GM10266 (cell line): ENCODE data around the gene CARMIL1.

Source experiments
- DNase-seq: peaks from one replicate; pipeline ENCODE4 v3.0.0; 2012; ENCODE audit errors: extremely low spot score
- TF ChIP-seq, protein P1 (sequence below): IDR thresholded peaks from 2 replicates; pipeline ENCODE4 v1.5.1; 2012; ENCODE audit warnings: mild to moderate bottlenecking, low read depth; ENCODE audit not compliant: control insufficient read depth, insufficient read depth; ENCODE audit errors: missing control alignments

The CARMIL1 gene

DNA sequence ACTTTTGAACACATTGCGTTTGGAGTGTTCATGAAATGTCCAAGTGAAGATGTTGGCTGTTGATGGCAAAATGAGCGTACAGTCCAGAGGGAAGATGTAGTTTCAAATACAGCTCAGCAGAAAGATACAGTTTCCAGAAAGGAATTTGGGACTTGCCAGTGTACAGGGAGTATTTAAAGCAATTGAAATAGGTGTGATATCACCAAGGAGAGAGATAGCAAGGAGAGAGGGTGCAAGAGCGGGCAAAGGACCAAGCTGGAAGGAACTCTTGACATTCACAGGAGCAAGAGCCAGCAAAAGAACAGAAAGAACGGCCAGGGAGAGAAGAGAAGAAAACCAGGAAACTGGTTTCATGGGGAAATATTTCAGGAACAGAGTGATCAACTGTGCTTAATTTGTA lies 47.8 kb downstream of the CARMIL1 start:
- DNase-seq, result no peak
- TF ChIP-seq, protein P1, sequence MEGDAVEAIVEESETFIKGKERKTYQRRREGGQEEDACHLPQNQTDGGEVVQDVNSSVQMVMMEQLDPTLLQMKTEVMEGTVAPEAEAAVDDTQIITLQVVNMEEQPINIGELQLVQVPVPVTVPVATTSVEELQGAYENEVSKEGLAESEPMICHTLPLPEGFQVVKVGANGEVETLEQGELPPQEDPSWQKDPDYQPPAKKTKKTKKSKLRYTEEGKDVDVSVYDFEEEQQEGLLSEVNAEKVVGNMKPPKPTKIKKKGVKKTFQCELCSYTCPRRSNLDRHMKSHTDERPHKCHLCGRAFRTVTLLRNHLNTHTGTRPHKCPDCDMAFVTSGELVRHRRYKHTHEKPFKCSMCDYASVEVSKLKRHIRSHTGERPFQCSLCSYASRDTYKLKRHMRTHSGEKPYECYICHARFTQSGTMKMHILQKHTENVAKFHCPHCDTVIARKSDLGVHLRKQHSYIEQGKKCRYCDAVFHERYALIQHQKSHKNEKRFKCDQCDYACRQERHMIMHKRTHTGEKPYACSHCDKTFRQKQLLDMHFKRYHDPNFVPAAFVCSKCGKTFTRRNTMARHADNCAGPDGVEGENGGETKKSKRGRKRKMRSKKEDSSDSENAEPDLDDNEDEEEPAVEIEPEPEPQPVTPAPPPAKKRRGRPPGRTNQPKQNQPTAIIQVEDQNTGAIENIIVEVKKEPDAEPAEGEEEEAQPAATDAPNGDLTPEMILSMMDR, result no peak

DNA sequence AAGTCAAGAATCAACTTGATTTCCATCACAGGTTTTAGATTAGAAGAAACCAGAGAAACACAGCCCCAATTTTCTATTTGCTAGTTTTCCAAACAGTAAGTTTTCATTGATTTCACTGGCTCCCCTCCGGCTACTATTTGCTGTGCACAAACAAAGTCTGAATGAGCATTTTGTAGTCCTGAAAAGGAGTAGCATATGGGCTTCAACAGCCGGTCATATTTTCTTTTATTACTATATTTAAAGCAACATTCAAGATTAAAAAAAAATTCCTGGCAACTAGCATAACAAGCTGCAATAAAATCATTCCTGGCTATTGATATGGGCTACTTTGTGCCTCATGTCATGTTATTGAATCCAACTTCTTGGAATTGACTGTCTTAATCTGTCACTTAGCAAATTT lies 48.3 kb downstream of the CARMIL1 start:
- TF ChIP-seq, protein P1, result no peak
- no peak for DNase-seq

DNA sequence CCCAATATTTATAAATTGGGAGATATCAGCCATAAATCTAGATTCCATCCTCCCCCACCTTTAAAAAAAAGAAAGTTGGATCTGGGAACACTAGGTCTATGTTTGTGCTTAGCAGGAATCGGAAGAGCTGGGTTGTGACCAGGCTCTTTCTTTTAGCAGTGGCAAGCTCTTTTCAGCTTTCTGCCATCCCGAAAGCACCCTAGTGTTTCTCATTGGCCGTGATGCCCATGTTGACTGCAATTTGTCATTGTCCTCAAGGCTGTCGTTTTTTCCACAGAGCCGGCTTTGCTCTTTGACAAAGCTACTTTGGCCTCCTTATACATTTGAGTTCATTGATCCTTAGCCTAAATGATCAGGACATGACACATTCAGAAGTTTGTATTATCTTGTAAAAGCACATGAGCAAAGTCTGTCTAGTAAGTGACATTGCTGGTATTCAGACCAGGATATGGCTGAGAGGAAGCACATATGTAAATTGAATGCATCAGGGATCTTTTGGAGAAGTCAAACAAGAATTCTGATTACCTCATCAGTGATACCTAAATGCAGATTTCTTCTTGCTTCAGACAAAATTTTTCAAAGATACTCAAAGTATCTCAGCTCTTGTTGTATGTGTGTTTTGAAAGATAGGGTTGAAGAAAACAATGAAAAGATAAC lies 50.1 kb downstream of the CARMIL1 start:
- DNase-seq, result no peak
- TF ChIP-seq, protein P1, result no peak

DNA sequence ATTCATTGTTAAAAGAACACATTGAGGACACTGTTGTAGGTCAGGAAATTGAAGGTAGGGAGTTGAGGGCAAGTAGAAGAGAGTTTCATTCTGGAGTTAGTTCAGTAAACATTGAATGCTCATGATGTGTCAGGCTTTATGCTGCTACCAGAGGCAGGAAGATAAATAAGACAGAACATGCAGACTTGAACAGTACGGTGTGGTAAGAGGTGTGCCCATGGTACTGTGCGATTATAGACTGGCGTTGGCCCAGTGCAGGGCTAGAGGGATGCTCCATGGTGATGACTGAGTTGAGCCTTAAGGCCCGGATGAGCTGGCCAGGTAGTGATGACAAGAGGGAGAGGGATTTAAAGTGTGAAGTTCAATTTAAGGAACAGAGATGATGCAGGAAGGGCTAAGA lies 50.8 kb downstream of the CARMIL1 start:
- DNase-seq, result no peak

DNA sequence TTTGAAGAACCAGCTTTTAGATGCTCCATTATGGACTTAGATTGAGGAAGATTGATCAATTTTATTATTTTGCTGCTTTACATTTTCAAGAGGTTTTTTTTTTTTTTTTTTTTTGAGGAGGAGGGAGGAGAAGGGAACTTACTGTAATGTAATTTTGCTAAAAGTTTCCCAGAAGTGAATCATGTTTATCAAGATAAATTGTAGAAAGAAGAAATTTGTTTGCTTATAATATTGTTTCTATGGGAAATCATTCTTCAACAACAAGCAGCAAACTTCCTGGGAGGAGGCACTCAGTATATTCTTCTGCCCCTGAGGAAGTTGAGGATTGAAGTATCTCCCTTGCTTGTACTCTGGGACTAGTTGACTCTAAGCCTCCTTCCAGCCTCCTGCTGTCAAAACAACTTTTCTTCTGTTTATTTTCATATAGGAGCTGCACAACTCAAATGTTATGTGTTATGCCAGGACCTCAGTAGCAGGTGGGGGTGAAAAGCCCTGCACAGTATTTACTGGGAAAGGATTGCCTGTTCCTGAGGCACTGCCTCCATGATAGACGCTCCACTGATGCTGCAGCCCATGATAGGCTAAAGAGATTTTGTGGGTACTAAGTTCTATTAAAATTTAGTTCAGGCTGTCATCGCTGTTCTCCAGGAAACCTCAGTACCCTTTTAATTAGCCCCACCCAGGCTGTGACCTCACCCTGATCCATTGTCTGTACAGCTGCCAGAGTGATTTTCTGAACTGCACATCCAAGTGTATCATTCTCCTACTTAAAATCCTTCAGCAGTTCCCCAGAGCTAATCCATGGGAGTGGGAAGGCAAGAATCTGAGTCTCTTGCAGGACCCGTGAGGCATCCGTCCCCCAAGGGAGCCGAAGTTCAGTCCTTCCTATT lies 51.9 kb downstream of the CARMIL1 start:
- DNase-seq, result no peak
- TF ChIP-seq, protein P1, result no peak

More for the DNA sequence above, 50.8 kb downstream of the CARMIL1 start:
- TF ChIP-seq, protein P1, result no peak

DNA sequence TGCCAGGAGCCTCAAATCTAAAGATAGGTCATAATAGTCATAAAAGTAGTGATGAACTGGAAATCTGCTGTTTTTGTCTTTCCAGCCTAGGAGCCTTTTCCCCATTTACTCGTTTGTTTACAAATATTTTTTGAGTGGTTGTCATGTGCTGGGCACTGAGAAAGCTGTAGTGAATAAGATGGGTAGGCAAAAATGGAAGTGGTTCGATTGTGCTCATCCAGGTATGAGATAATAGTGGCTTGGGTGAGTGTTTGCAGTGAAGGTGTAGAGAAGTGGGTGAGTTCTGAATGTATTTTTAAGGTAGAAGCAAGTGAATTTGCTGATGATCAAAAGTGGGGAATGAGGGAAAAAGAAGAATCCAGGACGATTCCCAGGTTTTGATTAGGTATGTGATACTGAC lies 53.0 kb downstream of the CARMIL1 start:
- TF ChIP-seq, protein P1, result no peak
- no peak for DNase-seq

DNA sequence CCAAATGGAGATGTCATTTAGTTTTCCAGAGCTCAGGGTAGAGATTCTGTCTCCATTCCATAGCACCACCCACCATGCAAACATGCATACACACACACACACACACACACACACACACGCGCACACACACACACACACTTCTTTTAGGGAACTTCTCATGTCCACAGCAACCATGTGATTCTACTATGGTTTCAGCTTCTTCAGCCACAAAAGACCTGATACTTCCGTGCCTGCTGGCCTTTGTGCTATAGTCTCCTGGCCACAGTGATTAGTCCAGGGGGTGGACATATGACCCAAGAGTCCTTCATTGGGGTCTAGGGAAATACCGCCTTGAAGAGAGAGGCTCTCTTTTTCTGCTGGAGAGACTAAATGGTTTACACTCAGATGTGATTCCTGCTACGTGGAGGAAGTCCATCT lies 53.5 kb downstream of the CARMIL1 start:
- DNase-seq, result no peak

More for the DNA sequence above, 53.5 kb downstream of the CARMIL1 start:
- TF ChIP-seq, protein P1, result no peak
